HG02588 (cell line): Measurements from ENCODE around the gene TRAPPC12.
"Not testable (repeated sequence)": the region's sequence is repeated elsewhere in the genome, so short reads cannot be mapped to it uniquely, and the experiment has no call there.

Experiments
- ATAC-seq: cut with Tn5 transposase; IDR thresholded peaks from one replicate; pipeline ENCODE4 v1.9.1; 2021; ENCODE audit warnings: mild to moderate bottlenecking, moderate library complexity; ENCODE audit not compliant: unreplicated experiment

Gene TRAPPC12

GRCh38 chr2:3430740-3431490 lies 51.4 kb downstream of the TRAPPC12 start:
- no peak for ATAC-seq

DNA sequence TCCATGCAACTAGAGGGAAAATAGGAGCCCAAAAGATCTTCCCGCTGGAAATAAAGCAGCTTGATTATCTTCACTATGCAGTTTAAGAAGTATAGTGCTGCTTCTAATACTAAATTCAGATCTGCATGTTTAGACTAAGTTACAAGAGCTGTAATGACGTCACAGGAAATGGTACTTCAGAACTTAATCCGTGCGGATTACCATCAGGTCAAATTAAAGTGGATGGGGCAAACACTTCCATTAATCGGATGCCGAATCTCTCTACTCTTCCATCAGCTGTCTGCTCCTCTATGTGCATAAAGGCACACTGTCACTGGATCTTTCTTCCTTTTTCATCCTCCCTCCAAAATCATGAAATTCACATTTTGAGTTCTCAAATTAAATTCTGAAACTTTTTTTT lies 52.6 kb downstream of the TRAPPC12 start:
- ATAC-seq: no peak

DNA sequence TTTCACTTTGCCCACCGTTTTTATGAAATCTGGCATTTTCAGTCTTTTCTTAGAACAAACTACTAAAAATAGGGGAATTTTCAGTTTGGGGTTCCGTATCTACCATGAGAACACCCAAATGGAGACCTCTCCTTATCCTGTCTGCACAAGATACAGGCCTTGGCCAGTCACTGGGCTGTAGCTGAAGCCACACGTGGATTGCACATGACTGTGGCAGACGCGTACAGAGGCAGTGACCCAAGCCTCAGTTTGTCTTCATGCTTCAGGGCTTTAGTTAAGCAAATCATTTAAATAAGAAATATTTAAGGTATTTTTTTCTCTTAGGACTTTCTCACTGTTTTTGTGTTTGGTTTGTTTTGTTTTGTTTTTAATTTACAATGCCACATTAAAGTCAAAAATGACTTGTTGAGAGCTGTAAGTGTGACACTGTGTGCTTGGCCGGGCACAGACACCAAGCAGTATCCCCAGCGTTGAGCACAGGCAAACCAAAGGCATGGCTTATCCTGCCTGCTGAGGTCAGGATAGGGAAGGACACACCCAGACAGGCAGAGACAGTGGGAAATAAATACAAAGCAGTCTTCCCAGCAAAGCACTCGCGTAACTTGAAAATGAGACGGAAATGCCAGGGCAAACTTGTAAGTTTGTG lies 53.3 kb downstream of the TRAPPC12 start:
- no peak for ATAC-seq

GRCh38 chr2:3433339-3433699 lies 53.8 kb downstream of the TRAPPC12 start:
- no peak for ATAC-seq

DNA sequence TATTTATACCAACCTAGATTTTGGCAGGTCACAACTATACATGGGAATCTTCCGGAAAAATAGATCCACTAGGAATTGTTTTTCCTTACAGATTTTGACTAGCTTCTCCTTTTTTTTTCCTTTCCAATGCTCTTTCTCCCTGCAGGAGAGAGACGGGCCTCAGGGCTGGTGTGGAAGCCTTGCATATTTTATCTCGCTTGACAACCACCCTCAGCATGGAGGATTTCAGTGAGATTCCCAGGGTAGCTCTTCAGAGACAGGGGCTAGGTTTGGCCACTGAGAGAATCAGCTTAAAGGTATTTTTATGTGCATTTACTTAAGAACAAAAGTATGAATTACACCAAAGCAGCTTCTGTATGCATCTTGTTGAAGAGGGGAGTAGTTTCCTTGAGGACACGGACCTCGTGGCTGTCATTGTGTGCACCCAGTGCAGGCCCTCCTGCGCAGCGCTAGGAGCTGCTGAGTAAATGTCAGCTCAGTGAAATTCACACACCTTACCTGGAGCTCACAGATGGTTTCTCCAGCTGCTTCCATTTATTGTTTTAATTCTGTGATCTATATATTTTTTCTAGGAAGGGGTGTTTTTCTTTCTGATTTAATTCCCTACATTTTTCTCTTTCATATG lies 54.4 kb downstream of the TRAPPC12 start:
- ATAC-seq: no peak

DNA sequence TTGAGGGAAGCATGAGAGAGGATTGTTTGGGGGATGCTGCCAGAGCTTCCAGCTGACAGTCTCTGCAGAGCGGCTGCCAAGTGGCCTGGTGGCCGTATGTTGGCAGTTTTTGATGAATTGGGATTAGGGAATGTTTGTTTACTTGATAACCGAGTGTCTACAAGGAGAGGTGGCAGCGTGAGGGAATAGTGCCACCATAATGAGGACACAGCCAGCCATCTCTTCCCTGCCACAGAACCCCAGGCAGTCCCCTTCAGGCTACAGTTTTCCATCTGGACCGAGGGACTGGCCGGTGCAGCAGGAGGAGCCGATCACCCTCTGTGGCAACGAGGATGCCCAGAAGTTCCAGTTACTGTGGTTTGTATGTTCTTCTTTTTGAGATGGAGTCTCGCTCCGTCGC lies 55.2 kb downstream of the TRAPPC12 start:
- ATAC-seq: no peak

GRCh38 chr2:3435445-3435844 lies 56.0 kb downstream of the TRAPPC12 start:
- no peak for ATAC-seq

GRCh38 chr2:3440477-3440876 lies 61.0 kb downstream of the TRAPPC12 start:
- no peak for ATAC-seq

DNA sequence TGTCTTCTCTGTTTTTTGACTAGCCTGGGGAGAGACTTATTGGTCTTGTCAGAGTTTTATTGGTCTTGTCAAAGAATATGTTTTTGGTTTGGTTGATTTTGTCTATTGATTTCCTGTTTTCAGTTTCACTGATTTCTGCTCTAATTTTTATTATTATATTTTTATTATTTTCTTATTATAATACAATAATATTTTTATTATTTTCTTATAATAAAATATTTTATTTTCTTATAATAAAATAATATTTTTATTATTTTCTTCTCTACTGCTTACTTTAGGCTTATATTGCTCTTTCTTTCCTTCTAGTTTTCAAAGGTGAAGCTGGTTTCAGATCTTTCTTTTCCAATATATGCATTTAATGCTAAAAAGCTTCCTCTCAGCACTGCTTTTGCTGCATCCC lies 62.0 kb downstream of the TRAPPC12 start:
- no peak for ATAC-seq

GRCh38 chr2:3442185-3442584 lies 62.7 kb downstream of the TRAPPC12 start:
- ATAC-seq: no peak

DNA sequence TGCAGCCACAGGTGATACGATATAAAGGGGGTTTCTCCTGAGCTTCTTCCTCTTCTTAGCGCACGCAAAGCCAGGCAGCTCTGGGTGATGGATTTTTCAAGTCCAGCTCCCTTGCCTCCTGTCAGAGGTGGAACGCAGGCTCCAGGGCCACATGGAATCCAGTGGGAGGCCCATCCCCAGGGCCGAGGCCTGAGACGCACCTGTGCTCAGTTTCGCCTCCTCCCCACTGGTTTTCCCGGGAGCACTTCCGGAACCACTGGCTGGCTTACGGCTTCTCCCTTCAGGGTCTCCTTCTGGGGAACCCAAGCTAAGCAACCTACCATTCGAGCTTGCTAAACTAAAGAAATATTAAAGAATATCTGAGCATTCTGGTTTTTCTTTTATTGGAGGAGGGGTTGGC lies 63.6 kb downstream of the TRAPPC12 start:
- ATAC-seq: no peak

DNA sequence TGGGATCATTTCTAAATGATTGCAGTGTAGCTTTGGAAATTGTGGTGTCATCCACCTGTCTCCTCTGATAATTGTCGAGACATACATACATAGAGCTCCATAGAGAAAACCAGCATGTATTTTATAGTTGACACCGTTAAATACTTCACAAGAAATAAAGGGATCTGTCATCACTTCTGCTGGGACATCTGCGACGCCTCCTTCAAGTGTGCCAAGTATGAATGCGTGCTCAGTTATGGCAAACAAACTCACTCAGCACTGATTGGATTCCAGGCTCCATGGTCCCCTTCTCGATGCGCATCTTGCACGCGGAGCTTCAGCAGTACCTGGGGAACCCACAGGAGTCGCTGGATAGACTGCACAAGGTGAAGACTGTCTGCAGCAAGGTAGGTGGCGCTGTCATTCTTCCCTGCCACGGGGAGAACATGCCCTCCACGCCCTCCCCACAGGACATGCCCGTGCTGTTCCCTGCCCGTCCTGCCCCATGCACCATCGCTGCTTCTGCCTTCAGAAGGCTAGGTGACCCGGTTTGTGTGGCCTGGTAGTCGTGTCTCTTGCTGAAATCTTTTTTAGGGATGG lies 64.1 kb downstream of the TRAPPC12 start:
- ATAC-seq: no peak

GRCh38 chr2:3445891-3446290 lies 66.4 kb downstream of the TRAPPC12 start:
- no peak for ATAC-seq

- no peak for ATAC-seq
Observed at GRCh38 chr2:3446381-3446780, 66.9 kb downstream of the TRAPPC12 start.

- not testable (repeated sequence) for ATAC-seq
Observed at GRCh38 chr2:3447186-3447585, 67.7 kb downstream of the TRAPPC12 start.

DNA sequence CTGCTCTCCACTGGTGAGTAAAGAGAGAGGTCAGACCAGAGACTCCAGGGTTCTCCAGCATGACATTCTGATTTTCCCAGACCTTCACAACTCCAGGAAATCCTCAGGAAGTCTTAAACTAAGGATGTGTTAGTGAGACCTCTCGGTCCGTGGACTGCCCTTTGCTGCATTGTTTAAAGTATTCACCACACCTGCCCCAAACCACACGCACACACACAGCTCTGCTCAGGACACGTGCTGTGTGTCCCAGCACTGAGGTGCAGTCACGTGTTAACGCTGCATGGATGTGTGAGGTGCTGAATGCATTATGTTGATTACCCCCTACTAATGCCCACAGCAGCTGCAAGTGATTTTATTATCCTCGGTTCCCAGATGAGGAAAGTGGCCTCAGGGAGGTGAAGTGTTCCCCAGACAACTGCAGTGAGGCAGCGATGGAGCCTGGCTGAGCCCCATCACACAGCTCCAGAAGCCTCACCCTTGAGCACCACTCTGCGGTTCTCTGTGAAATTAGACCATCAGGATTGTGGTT lies 68.4 kb downstream of the TRAPPC12 start:
- ATAC-seq: no peak

GRCh38 chr2:3448441-3448911 lies 69.0 kb downstream of the TRAPPC12 start:
- ATAC-seq: not testable (repeated sequence)

DNA sequence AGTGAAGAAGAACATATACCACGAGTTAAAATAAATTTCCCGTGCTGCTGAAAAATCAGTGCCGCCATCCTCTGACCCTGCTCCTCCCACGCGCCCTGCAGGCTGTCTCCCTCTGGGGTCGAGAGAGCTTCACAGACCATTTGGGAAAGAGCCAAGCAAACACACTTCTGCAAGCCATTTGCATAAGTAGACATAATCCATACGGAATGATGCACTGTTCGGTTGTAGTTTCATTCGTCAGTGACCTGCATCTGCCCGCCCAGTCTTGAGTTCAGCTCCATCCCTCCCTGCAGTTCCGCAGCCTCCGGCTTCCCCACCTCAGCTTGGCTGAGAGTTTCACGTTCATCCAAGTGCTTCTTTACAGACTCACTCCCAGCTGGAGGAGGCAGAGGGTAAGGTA lies 69.6 kb downstream of the TRAPPC12 start:
- ATAC-seq: no peak

DNA sequence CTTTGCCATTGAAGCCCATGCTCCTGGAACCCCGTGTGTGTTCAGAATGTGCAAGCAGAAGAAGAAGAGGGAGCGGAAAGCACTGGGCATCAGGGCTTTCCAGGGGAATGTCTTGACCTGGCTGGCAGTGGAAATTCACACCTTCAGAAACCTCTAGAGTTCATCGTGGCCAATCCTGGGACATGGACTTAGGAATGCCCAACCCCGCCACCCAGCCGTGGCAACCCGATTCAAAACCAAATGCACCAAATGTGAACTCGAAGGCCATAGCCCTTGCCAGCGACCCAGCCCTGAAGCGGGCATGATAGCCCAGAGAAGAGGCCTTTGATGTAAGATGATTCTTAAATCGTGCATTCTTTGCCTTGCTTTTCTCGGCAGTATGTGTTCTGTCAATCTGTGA lies 70.4 kb downstream of the TRAPPC12 start:
- no peak for ATAC-seq

- no peak for ATAC-seq
Observed at GRCh38 chr2:3450385-3451010, 71.0 kb downstream of the TRAPPC12 start.

DNA sequence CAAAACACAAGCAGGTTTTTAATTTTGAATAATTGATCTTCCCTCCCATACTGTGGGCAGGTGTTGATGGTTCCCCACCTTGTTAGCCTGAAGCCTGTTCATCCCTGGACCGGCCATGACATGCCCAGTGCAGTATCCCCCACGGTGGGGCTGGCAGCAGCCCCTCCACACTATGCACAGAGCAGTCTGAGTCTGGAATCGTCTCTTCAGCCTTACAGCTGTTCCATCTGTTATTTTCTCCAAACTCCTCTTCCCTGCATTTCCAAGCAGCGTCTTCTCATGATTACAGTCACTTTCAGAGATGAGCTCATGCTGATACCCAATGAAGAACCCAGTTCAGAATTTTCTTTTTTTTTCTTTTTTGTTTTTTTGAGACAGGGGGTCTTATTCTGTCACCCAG lies 71.7 kb downstream of the TRAPPC12 start:
- ATAC-seq: no peak
